ENCODE results near the gene HMGB4.

HMGB4 gene

GRCh38 chr1:33899746-33900145 is 35.9 kb downstream of the HMGB4 start:
- no peak for DNase-seq

- peak; percentile 60 for DNase-seq
These were observed 38.8 kb downstream of the HMGB4 start for GRCh38 chr1:33902486-33903209.

- peak; percentile 64 for DNase-seq
These were observed 39.3 kb downstream of the HMGB4 start for GRCh38 chr1:33903210-33903589.

GRCh38 chr1:33905241-33905640 is 41.4 kb downstream of the HMGB4 start:
- no peak for DNase-seq

GRCh38 chr1:33906156-33906555 is 42.3 kb downstream of the HMGB4 start:
- no peak for DNase-seq

GRCh38 chr1:33908324-33908956 is 44.6 kb downstream of the HMGB4 start:
- DNase-seq, result no peak
